ENCODE results near the gene NBDY. TPM values are rescaled to one million over a fixed set of nuclear protein-coding genes. Genes with fewer than 3 reads are reported as not detected.

NBDY gene
- total and polyA plus RNA-seq, 2 donors (not counting 3 experiments of a cell fraction or from before 2014, with no cell fraction given): 33.0 to 57.3 TPM

DNA sequence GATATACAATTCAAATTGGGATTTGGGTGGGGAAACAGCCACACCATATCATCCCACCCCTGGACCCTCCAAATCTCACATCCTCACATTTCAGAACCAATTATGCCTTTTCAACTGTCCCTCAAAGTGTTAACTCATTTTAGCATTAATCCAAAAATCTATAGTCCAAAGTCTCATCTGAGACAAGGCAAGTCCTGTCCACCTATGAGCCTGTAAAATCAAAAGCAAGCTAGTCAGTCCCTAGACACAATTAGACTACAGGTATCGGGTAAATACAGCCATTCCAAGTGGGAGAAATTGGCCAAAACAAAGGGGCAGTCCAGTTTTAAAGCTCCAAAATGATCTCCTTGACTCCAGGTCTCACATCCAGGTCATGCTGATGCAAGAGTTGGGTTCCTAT lies 128.0 kb downstream of the NBDY start:
- ChIA-PET POLR2A (no interaction called here), CTCF (no interaction called here)
- H3K4me1 ChIP-seq (ENCODE audit: control insufficient read depth, extremely low read depth, insufficient read depth, low read length): no peaks in the 10 kb centered on the region
- H3K36me3 ChIP-seq (ENCODE audit: control insufficient read depth in 2 of 2, extremely low read depth in 1 of 2, insufficient read depth in 2 of 2, low read length in 2 of 2): no peaks in the 10 kb centered on the region
- DNase-seq (ENCODE audit: low read depth, low spot score) (no peak), FAIRE-seq (no peak)
- dilution Hi-C loops (cut with MboI; ENCODE audit: extremely low pct_ligation_motif_present, low sequenced_read_pairs) (no loop called here), intact Hi-C loops (cut with micrococcal nuclease) (no loop called here)
- H3K9me3 ChIP-seq (replicated peaks; ENCODE audit: control insufficient read depth, insufficient read depth, low read length): no peaks in the 10 kb centered on the region
- no peaks in the 10 kb centered on the region for H3K27me3 ChIP-seq (ENCODE audit: control insufficient read depth in 2 of 2, insufficient read depth in 2 of 2, low read length in 2 of 2)
- H2AFZ ChIP-seq (ENCODE audit: low read depth, low read length): no peak overlapping the region
- no peaks in the 10 kb centered on the region for H3K9me1 ChIP-seq (replicated peaks; ENCODE audit: control insufficient read depth, extremely low read depth, insufficient read depth, low read length)
- TF ChIP-seq EZH2 (IDR thresholded peaks at IDR 0.05; ENCODE audit: borderline replicate concordance, low read depth, low read length, severe bottlenecking): no peak
- no peak for TF ChIP-seq GATA2 (IDR thresholded peaks at IDR 0.05; ENCODE audit: insufficient read depth, insufficient read length, low read depth, low read length)
- no peak for TF ChIP-seq MAX (IDR thresholded peaks at IDR 0.05; ENCODE audit: insufficient read depth, insufficient read length)
- no peak for TF ChIP-seq JUN (IDR thresholded peaks at IDR 0.05; ENCODE audit: borderline replicate concordance, insufficient read depth, insufficient read length, low read depth)
- no peak for TF ChIP-seq POLR2AphosphoS5 (IDR thresholded peaks at IDR 0.05; ENCODE audit: insufficient read depth, low read depth, low read length)
- no peak for TF ChIP-seq MYC (IDR thresholded peaks at IDR 0.05; ENCODE audit: low read depth, low read length)
- TF ChIP-seq FOS (IDR thresholded peaks at IDR 0.05; ENCODE audit: borderline replicate concordance, insufficient read depth, low read length): no peak
- no peak for TF ChIP-seq CTCF (IDR thresholded peaks at IDR 0.05; ENCODE audit: extremely low read depth in 1 of 2, insufficient read depth in 1 of 2, low read depth in 1 of 2, low read length in 2 of 2)
- TF ChIP-seq POLR2A (IDR thresholded peaks at IDR 0.05; ENCODE audit: low read depth, low read length): no peak
- no peaks in the 10 kb centered on the region for H4K20me1 ChIP-seq (replicated peaks; ENCODE audit: control insufficient read depth, extremely low read depth, insufficient read depth, low read length)
- BruUV-seq (replicated peaks): no TSS peak
- H3K4me3 ChIP-seq (replicated peaks in 1 of 3; ENCODE audit: insufficient read depth in 1 of 3, low read depth in 1 of 3, low read length in 3 of 3): no peak overlapping the region
- no peak overlapping the region for H3K4me2 ChIP-seq (ENCODE audit: insufficient read depth, low read length)
- H3K27ac ChIP-seq (ENCODE audit: insufficient read depth, low read depth, low read length): no peak overlapping the region
- no peak overlapping the region for H3K9ac ChIP-seq (replicated peaks; ENCODE audit: extremely low read depth, insufficient read depth, low read length)
- no peaks in the 10 kb centered on the region for H3K79me2 ChIP-seq (ENCODE audit: control insufficient read depth, insufficient read depth, low read length)
